ENCODE results near the gene PTPRH. TPM values are rescaled to one million over a fixed set of nuclear protein-coding genes. Genes with fewer than 3 reads are reported as not detected.

PTPRH gene
- total RNA-seq, 4 donors from 2014 or later = 1.2 to 3.9 (median 2.1) TPM

- 63 to 65% methylated on average over 23 to 24 of the region's 26 CpGs for WGBS, 2 donors
These were observed 14.9 kb upstream of the PTPRH start for GRCh38 chr19:55224038-55224665.

GRCh38 chr19:55223291-55224037, 14.2 kb upstream of the PTPRH start:
- H3K27ac ChIP-seq = no peak overlapping the region
- 84% methylated on average over 17 of the region's 17 CpGs for WGBS, 2 donors
- no peak overlapping the region for H3K4me3 ChIP-seq
- H3K36me3 ChIP-seq = peaks cover 0 to 41% (median 0%) of the 10 kb centered on the region in 3 donors
- H3K9me3 ChIP-seq = peaks cover 0 to 11% (median 0%) of the 10 kb centered on the region in 4 donors
- no peak for DNase-seq (ENCODE audit: low spot score in 2 of 2)
- no peak for TF ChIP-seq CTCF (IDR thresholded peaks at IDR 0.05)
- no peak for TF ChIP-seq POLR2A (IDR thresholded peaks at IDR 0.05)
- no peak for TF ChIP-seq EP300 (IDR thresholded peaks at IDR 0.05)
- H3K27me3 ChIP-seq = no peaks in the 10 kb centered on the region
- no peaks in the 10 kb centered on the region for H3K4me1 ChIP-seq

More at GRCh38 chr19:55224038-55224665, 14.9 kb upstream of the PTPRH start:
- Histone ChIP-seq H3K27ac (no peak overlapping the region), H3K4me3 (no peak overlapping the region), H3K9me3 (peaks cover 0 to 11% (median 0%) of the 10 kb centered on the region in 4 donors), H3K4me1 (no peaks in the 10 kb centered on the region), H3K36me3 (peaks cover 0 to 48% (median 4%) of the 10 kb centered on the region in 3 donors), H3K27me3 (no peaks in the 10 kb centered on the region)
- TF ChIP-seq POLR2A (IDR thresholded peaks at IDR 0.05) (no peak), CTCF (IDR thresholded peaks at IDR 0.05) (no peak), EP300 (IDR thresholded peaks at IDR 0.05) (no peak)
- DNase-seq (ENCODE audit: low spot score in 2 of 2) = no peak

GRCh38 chr19:55220525-55220924, 11.2 kb upstream of the PTPRH start:
- 72 to 74% methylated on average over 9 of the region's 9 CpGs for WGBS, 2 donors

GRCh38 chr19:55216461-55217198, 7.3 kb upstream of the PTPRH start:
- Histone ChIP-seq H3K4me1 (peaks cover 0 to 14% (median 8%) of the 10 kb centered on the region in 4 donors), H3K27ac (peak overlapping the region in 2 of 4 donors; percentile 11 to 53), H3K27me3 (peaks cover 0 to 10% of the 10 kb centered on the region in 2 donors), H3K4me3 (peak overlapping the region in 3 of 4 donors; percentile 34 to 52 (median 35)), H3K36me3 (peaks cover 0 to 15% (median 0%) of the 10 kb centered on the region in 3 donors), H3K9me3 (peaks cover 0 to 34% (median 0%) of the 10 kb centered on the region in 4 donors)
- WGBS, 2 donors = 3 to 4% methylated on average over 34 to 36 of the region's 36 CpGs
- DNase-seq (ENCODE audit: low spot score in 2 of 2) = peak; percentile 43 to 73
- TF ChIP-seq EP300 (IDR thresholded peaks at IDR 0.05) = peak in 1 of 2 donors; percentile 48
- TF ChIP-seq POLR2A (IDR thresholded peaks at IDR 0.05) = peak in 1 of 2 donors; percentile 48
- peak in 1 of 5 experiments; percentile 28 for TF ChIP-seq CTCF (IDR thresholded peaks at IDR 0.05)

More at GRCh38 chr19:55220525-55220924, 11.2 kb upstream of the PTPRH start:
- Histone ChIP-seq H3K36me3 (peaks cover 0 to 15% (median 0%) of the 10 kb centered on the region in 3 donors), H3K4me1 (peaks cover 0 to 14% (median 8%) of the 10 kb centered on the region in 4 donors), H3K9me3 (peaks cover 0 to 11% (median 0%) of the 10 kb centered on the region in 4 donors), H3K27ac (no peak overlapping the region), H3K27me3 (peaks cover 0 to 7% of the 10 kb centered on the region in 2 donors), H3K4me3 (no peak overlapping the region)
- TF ChIP-seq EP300 (IDR thresholded peaks at IDR 0.05) = no peak
- TF ChIP-seq CTCF (IDR thresholded peaks at IDR 0.05) = no peak
- TF ChIP-seq POLR2A (IDR thresholded peaks at IDR 0.05) = no peak
- DNase-seq (ENCODE audit: low spot score in 2 of 2) = no peak
